LHCN-M2 (cell line): ENCODE results near the gene RALGAPA2. TPM values are rescaled to one million over a fixed set of nuclear protein-coding genes. Genes with fewer than 3 reads are reported as not detected.

Source experiments
- DNase-seq: peaks from one replicate; pipeline ENCODE4 v3.0.0-alpha.2; 2012; ENCODE audit warnings: low read depth
- total RNA-seq: library from RNA; depleted of rRNA; stranded (reverse); fragments of >200 nt; gene quantifications from 2 replicates; pipeline ENCODE4 v1.2.3, GENCODE V29; 2014

RALGAPA2 gene
- total RNA-seq, 1 experiment from 2014 or later = 8.7 TPM

DNA sequence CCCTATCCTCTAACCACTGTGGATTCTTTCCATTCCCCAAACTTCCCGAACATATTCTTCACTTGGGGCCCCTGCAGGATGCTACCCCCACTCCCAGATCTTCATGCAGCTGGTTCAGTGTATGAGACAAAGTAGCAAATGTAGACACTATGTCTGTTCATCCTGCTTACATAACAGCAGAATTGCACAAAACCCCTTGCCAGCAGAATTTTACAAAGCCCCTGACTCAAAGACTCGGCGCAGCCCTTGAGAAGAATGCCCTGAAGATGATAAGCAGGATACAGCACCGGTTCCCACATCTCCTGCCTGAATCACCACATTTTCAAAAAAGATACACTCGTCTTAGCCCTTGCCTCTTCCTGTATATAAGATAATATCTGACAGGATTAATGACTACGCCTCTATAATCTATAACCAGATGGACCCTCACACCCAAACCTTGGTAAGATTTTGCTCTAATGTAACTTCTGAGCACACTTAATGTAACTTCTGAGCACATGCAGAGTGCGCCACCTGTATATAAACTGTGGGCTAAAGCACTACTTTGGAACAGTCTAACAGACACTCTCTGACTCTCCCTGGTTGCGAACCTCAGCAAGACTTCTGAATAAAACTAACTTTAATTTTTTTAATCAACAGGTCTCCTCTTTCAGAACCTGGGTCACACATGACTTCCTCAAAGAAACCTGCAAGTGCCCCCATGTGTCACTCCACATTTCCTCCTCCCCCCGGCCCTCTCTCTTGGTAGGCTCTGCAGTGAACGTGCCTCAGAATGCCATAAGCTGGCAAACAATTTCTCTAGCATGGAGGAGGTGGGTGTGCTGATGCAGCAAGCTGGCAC is 28.7 kb downstream of the RALGAPA2 start:
- no peak for DNase-seq

GRCh38 chr20:20683020-20683419 is 29.4 kb downstream of the RALGAPA2 start:
- DNase-seq = no peak

DNA sequence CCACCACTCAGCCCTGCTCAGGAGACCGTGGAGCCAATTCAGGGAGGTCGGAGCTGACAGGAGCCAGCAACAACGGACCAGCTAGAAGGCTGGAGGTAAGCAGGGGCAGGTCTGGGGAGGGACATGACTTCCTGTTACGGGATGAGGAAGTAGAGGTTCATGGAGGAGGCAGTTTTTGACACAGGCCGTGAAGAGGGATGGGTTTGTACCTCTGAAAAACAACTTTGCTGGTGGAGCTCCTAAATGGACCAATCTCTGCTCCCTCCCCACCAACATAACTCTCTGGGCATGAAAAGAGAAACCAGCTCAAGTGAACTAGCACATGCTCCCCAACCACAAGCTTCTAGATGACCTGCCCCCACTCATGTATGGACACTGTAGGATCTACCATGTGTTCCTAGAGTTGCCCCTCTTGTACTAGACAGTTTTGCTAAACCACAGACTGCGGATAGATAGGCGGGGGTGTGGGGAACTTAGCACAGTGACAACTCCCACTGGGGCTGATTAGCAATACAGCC is 31.4 kb downstream of the RALGAPA2 start:
- no peak for DNase-seq

- no peak for DNase-seq
Measured at GRCh38 chr20:20679316-20679715, 33.1 kb downstream of the RALGAPA2 start.

GRCh38 chr20:20677186-20677585 is 35.3 kb downstream of the RALGAPA2 start:
- DNase-seq = no peak

GRCh38 chr20:20668639-20669038 is 43.8 kb downstream of the RALGAPA2 start:
- DNase-seq = no peak

DNA sequence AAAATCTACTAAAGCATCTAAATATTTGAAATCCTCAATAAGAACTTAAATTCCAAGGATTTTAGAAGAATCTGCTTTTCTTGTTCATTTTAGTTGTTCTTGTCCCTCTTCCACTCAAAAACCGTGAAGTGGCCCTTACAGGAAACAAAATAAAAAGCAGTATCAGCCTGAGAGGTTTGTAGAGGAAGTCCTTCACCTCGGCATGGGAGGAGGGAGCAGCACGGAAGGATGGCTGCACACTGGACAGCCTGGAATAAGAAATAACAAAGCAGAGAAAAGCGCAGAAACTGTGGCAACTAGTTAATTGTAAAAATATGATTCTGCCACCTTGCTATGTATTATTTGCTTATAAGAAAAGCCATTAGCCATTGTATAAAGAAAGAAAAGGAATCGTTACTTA is 46.1 kb downstream of the RALGAPA2 start:
- no peak for DNase-seq

- DNase-seq = no peak
Measured at GRCh38 chr20:20665606-20666332, 46.7 kb downstream of the RALGAPA2 start.

DNA sequence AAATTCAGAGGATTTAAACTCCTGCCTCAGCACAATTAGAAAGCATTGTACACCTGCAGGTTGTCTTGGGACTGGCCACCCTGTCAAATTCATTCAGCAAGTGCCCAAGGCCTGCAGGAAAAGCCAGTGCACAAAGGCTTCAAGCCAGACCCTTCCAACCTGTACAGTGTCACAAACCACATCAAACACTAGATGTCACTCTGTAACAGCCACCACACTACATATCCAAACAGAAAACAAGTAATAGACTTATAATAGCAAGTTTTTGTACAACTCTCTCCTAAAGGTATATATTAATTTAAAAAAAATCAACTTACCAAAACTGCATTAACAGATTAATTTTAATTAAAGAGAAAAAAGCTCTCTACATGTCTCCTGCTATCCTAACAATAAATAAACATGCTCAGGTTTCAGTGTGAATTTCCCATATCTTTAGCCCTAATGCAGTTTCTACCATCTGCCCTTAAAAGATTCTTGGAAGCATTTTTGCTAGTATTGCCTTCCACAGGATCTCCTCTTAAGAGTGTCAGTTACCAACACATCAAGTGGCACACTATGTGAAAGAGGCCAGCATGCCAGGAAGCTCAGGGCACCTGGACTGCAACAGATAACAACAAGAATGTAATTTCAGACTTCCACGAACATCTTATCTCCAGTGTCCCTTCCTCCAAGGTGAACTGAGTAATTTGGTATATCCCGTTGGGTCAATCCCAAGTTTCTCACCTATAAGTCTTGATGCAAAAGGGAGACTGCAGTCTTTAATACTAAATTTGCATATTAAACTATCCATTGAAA is 47.5 kb downstream of the RALGAPA2 start:
- peak; percentile 30 for DNase-seq

DNA sequence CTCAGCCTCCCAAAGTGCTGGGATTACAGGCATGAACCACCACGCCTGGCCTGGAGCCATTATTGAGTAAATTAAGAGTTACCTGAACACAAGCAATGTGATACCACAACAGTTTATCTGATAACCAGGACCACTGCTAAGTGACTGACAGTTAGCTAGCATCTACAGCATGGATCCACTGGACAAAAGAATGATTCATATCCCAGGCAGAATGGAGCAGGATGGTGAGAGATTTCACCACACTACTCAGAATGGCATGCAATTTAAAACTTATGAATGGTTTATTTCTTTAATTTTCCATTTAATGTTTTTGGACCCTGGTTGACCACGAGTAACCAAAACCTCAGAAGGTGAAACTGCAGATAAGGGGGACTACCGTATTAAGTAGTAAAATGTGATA is 48.6 kb downstream of the RALGAPA2 start:
- DNase-seq = peak; percentile 7

DNA sequence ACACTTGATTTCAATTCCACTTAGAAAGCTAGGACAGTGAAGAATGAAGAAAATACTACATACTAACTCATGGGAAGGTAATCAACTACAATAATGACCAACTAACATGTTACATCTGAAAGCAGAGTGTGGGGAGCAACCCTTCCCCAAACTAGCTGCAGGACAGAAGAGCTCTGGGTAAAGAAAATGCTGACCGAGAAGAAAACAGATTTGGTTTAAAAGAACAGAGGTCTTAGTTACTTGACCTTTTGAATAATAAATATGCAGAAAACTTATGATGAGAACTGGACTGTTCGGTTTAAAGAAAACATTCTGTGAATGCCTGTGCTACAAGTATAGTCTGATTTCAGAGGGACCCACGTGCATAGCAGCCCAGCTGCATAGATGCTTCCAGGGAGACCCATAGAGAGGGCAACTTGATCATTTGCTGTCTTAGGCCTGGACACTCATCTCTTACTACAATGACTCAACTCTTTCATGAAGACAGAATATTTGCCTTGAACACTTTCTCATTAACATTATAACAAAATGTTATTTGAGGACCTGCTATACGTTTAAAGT is 53.5 kb downstream of the RALGAPA2 start:
- DNase-seq = no peak

GRCh38 chr20:20658123-20658522 is 54.3 kb downstream of the RALGAPA2 start:
- DNase-seq = no peak

DNA sequence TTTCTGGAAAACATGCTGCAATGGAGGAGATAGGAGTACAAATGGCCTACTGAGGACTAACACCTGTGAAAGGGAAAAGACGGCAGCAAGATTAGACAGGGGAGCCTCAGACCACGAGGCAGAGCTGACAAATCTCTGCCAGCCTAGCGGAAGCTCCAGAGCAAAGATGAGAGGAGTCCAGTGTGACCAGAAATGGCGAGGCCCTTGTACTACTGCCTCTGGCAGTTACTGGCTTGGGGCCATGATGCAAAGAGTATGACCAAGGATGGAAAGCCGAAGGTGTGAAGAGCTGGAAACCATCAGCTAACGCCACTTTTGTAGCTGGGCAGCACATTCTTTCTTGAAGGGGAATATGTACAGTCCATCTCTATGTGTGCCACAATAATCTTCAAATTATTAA is 55.4 kb downstream of the RALGAPA2 start:
- DNase-seq = no peak

DNA sequence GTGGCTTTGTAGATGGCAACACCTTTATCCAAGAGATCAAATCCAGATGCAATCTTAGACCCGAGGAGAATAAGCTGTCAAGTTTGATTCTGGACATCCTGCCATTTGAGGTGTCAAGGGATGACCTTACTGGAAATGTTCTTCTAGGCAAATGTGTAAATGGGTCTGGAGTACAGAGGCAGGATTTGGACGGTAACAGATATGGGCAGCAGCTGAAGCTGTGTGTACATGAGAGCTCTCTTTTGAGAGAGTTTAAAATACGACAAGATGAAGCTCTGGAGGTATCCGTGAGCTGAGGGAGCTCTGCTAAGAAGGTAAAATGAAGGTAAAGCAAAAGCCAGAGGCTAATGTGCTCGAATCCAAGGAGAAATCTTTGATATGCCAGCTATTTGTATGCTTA is 56.6 kb downstream of the RALGAPA2 start:
- DNase-seq = no peak

- DNase-seq = no peak
Measured at GRCh38 chr20:20649945-20650344, 62.5 kb downstream of the RALGAPA2 start.

GRCh38 chr20:20643927-20644326 is 68.5 kb downstream of the RALGAPA2 start:
- no peak for DNase-seq

- DNase-seq = no peak
Measured at GRCh38 chr20:20641783-20642182, 70.7 kb downstream of the RALGAPA2 start.

DNA sequence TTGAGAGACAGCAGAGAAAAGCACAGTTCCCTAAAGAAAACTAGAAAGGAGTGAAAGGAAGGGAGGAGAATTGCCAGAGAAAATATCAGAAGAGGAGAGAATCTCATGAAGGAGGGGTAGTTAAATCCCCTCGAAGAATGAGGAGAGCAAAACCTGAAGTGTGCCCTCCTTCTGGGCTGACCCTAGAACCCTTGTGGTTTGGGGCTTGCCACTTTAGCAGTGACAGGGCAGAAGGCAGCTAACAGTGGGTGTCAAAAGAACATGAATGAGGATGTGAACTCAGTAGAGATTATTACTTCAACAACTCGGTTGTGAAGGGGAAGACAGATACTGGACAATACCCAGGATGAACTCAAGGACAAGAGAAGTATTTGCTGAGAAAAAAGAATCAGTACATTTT is 73.6 kb downstream of the RALGAPA2 start:
- no peak for DNase-seq

GRCh38 chr20:20637998-20638725 is 74.3 kb downstream of the RALGAPA2 start:
- no peak for DNase-seq

GRCh38 chr20:20635006-20635405 is 77.4 kb downstream of the RALGAPA2 start:
- no peak for DNase-seq

DNA sequence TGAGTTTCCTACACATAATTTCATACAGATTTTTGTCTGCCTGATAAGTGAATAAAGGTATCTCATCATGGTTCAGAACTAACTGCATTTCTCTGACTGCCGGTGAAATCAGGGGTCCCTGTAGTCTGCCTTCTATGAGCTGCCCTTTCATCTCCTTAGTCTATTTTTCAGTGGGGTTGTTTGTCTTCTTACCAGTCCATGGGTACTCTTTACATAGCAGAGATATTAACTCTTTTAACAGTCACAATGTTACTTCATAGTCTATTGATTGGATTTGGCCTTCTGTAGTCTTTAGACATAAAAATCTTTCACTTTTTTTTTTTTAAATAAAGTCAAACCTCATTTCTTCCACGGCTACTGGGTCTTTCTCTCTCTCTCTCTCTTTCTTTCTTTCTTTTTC is 79.8 kb downstream of the RALGAPA2 start:
- DNase-seq = no peak
